Hepatocyte (in vitro differentiated cells): Measurements from ENCODE around the gene SSC5D.
A peak's percentile ranks its signal among the peaks of the same experiment; 100 is the strongest.

Experiments used
- EZH2 ChIP-seq: fragments of 200-600 bp; sonication (generic); IDR thresholded peaks from 2 replicates; pipeline ENCODE4 v1.6.1; 2016; ENCODE audit warnings: antibody characterized with exemption, mild to moderate bottlenecking, borderline replicate concordance
- EZH2phosphoT487 ChIP-seq: fragments of 200-600 bp; sonication (generic); IDR thresholded peaks from one replicate; pipeline ENCODE4 v1.6.1; 2018; ENCODE audit warnings: antibody characterized with exemption, mild to moderate bottlenecking, low read depth, moderate library complexity; ENCODE audit not compliant: unreplicated experiment, severe bottlenecking
- TF ChIP-seq, protein P1 (sequence below): fragments of 200-600 bp; sonication (generic); IDR thresholded peaks from 2 replicates; pipeline ENCODE4 v1.5.1; 2016; ENCODE audit warnings: antibody characterized with exemption, mild to moderate bottlenecking; ENCODE audit not compliant: poor library complexity

DNA sequence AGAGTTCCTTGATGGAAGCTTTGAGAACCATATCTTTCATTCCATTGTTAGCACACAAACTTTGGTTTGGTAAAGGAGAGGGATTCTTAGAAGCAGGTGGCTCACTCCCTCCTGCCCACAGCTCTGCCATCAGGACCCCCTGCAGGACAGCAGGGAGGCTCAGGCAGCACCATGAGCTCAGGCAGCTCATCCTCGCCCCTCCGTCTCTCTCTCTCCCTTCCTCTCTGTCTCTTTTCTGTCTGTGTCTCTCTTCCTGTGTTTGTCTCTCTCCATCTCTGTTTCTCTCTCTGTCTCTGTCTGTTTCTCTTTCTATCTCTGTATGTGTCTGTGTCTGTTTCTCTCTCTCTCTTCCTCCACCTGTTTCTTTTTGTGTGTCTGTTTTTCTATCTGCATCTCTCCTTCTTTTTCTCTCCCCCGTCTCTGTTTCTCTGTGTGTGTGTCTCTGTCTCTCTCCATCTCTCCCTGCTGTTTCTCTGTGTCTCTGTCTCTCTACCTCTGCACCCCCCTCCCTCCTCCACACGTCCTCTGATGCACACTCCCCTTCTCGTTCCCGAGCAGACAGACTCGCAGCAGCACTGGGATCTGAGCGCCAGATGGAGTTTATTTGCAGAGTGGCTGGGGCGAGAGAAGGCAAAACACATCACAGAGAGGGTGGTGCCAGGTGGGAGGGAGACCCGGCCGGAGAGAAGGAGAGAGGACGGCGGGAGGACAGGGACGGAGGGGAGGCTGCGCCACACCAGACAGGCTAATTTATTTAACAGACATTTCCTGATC, 40.0 kb downstream of the SSC5D start:
- TF ChIP-seq, protein P1, sequence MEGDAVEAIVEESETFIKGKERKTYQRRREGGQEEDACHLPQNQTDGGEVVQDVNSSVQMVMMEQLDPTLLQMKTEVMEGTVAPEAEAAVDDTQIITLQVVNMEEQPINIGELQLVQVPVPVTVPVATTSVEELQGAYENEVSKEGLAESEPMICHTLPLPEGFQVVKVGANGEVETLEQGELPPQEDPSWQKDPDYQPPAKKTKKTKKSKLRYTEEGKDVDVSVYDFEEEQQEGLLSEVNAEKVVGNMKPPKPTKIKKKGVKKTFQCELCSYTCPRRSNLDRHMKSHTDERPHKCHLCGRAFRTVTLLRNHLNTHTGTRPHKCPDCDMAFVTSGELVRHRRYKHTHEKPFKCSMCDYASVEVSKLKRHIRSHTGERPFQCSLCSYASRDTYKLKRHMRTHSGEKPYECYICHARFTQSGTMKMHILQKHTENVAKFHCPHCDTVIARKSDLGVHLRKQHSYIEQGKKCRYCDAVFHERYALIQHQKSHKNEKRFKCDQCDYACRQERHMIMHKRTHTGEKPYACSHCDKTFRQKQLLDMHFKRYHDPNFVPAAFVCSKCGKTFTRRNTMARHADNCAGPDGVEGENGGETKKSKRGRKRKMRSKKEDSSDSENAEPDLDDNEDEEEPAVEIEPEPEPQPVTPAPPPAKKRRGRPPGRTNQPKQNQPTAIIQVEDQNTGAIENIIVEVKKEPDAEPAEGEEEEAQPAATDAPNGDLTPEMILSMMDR = peak; percentile 14
- no peak for TF ChIP-seq EZH2
- no peak for TF ChIP-seq EZH2phosphoT487
